ENCODE results near the gene OPCML. TPM values are rescaled to one million over a fixed set of nuclear protein-coding genes. Genes with fewer than 3 reads are reported as not detected.

Gene OPCML
- polyA plus RNA-seq, 1 donor (not counting 4 experiments of a cell fraction or from before 2014, with no cell fraction given), result 0.04 TPM

DNA sequence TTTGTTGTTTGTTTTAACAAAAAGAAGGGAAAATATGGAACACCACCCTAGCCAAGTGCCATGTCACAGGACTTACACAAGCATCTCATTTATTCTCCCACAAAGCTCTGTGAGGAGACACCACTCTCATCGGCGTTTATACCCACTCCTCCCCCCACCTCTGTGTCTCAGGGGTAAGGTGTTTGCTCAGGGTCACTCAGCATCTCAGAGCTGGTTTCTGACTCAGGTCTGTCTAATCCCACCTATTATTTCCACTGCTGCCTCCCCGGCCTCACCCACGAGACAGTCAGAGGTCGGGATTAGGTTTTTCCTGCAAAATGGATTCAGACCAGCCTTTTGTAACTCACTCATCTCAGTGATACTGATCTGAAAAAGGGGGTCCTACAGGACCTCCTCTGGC is 786.0 kb downstream of the OPCML start:
- no peak overlapping the region for H3K4me2 ChIP-seq (ENCODE audit: control insufficient read depth, extremely low read depth, insufficient read depth, low read depth, low read length)
- no peak overlapping the region for H3K4me3 ChIP-seq (ENCODE audit: control insufficient read depth in 2 of 3, extremely low read depth in 1 of 3, insufficient read depth in 2 of 3, low read depth in 1 of 3, low read length in 3 of 3)
- no peak overlapping the region for H3K9ac ChIP-seq (ENCODE audit: control insufficient read depth, extremely low read depth, insufficient read depth, low read length)
- dilution Hi-C loops (cut with MboI; ENCODE audit: extremely low pct_ligation_motif_present, low sequenced_read_pairs), result no loop called here
- H3K9me3 ChIP-seq (ENCODE audit: control insufficient read depth, low read depth, low read length), result no peaks in the 10 kb centered on the region
- FAIRE-seq (no peak), DNase-seq (ENCODE audit: low read depth, low spot score) (no peak)
- no peaks in the 10 kb centered on the region for H3K27me3 ChIP-seq (ENCODE audit: control insufficient read depth, extremely low read depth, insufficient read depth, low read length)
- H4K20me1 ChIP-seq (ENCODE audit: control insufficient read depth, extremely low read depth, insufficient read depth, low read length), result no peaks in the 10 kb centered on the region
- H3K4me1 ChIP-seq (ENCODE audit: control insufficient read depth, extremely low read depth, insufficient read depth, low read length), result no peaks in the 10 kb centered on the region
- no peak overlapping the region for H3K27ac ChIP-seq (ENCODE audit: control insufficient read depth, insufficient read depth, low read length)
- H3K36me3 ChIP-seq (ENCODE audit: control insufficient read depth in 2 of 2, extremely low read depth in 1 of 2, insufficient read depth in 2 of 2, low read length in 2 of 2), result no peaks in the 10 kb centered on the region
- no peaks in the 10 kb centered on the region for H3K79me2 ChIP-seq (ENCODE audit: control insufficient read depth, insufficient read depth, low read length)
- H2AFZ ChIP-seq (ENCODE audit: control insufficient read depth, low read length), result no peak overlapping the region
- H3K9me1 ChIP-seq (ENCODE audit: control insufficient read depth, extremely low read depth, insufficient read depth, low read length), result no peaks in the 10 kb centered on the region
- TF ChIP-seq, protein P1, sequence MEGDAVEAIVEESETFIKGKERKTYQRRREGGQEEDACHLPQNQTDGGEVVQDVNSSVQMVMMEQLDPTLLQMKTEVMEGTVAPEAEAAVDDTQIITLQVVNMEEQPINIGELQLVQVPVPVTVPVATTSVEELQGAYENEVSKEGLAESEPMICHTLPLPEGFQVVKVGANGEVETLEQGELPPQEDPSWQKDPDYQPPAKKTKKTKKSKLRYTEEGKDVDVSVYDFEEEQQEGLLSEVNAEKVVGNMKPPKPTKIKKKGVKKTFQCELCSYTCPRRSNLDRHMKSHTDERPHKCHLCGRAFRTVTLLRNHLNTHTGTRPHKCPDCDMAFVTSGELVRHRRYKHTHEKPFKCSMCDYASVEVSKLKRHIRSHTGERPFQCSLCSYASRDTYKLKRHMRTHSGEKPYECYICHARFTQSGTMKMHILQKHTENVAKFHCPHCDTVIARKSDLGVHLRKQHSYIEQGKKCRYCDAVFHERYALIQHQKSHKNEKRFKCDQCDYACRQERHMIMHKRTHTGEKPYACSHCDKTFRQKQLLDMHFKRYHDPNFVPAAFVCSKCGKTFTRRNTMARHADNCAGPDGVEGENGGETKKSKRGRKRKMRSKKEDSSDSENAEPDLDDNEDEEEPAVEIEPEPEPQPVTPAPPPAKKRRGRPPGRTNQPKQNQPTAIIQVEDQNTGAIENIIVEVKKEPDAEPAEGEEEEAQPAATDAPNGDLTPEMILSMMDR (optimal IDR thresholded peaks at IDR 0.05 in 1 of 3, IDR thresholded peaks at IDR 0.05 in 1 of 3, conservative IDR thresholded peaks at IDR 0.05 in 1 of 3; ENCODE audit: extremely low read depth in 1 of 3, insufficient read depth in 2 of 3, low read length in 3 of 3), result no peak
- TF ChIP-seq EZH2 (IDR thresholded peaks at IDR 0.05; ENCODE audit: low read length), result no peak

- no peak for FAIRE-seq
- dilution Hi-C loops (cut with MboI; ENCODE audit: extremely low pct_ligation_motif_present, low sequenced_read_pairs), result no loop called here
- H3K79me2 ChIP-seq (ENCODE audit: control insufficient read depth, insufficient read depth, low read length), result no peaks in the 10 kb centered on the region
- H3K9me1 ChIP-seq (ENCODE audit: control insufficient read depth, extremely low read depth, insufficient read depth, low read length), result no peaks in the 10 kb centered on the region
- TF ChIP-seq EZH2 (IDR thresholded peaks at IDR 0.05; ENCODE audit: low read length), result no peak
- TF ChIP-seq, protein P1 (optimal IDR thresholded peaks at IDR 0.05 in 1 of 3, IDR thresholded peaks at IDR 0.05 in 1 of 3, conservative IDR thresholded peaks at IDR 0.05 in 1 of 3; ENCODE audit: extremely low read depth in 1 of 3, insufficient read depth in 2 of 3, low read length in 3 of 3), result no peak
- no peaks in the 10 kb centered on the region for H3K9me3 ChIP-seq (ENCODE audit: control insufficient read depth, low read depth, low read length)
- no peak for DNase-seq (ENCODE audit: low read depth, low spot score)
- no peak overlapping the region for H3K4me3 ChIP-seq (ENCODE audit: control insufficient read depth in 2 of 3, extremely low read depth in 1 of 3, insufficient read depth in 2 of 3, low read depth in 1 of 3, low read length in 3 of 3)
- no peak overlapping the region for H3K9ac ChIP-seq (ENCODE audit: control insufficient read depth, extremely low read depth, insufficient read depth, low read length)
- H3K4me1 ChIP-seq (ENCODE audit: control insufficient read depth, extremely low read depth, insufficient read depth, low read length), result no peaks in the 10 kb centered on the region
- no peaks in the 10 kb centered on the region for H3K36me3 ChIP-seq (ENCODE audit: control insufficient read depth in 2 of 2, extremely low read depth in 1 of 2, insufficient read depth in 2 of 2, low read length in 2 of 2)
- H3K4me2 ChIP-seq (ENCODE audit: control insufficient read depth, extremely low read depth, insufficient read depth, low read depth, low read length), result no peak overlapping the region
- no peak overlapping the region for H2AFZ ChIP-seq (ENCODE audit: control insufficient read depth, low read length)
- no peaks in the 10 kb centered on the region for H4K20me1 ChIP-seq (ENCODE audit: control insufficient read depth, extremely low read depth, insufficient read depth, low read length)
- H3K27me3 ChIP-seq (ENCODE audit: control insufficient read depth, extremely low read depth, insufficient read depth, low read length), result no peaks in the 10 kb centered on the region
- no peak overlapping the region for H3K27ac ChIP-seq (ENCODE audit: control insufficient read depth, insufficient read depth, low read length)
Measured at GRCh38 chr11:132745306-132745705, 787.0 kb downstream of the OPCML start.

Data from keratinocyte (primary cell).